DND-41 (cell line): Measurements from ENCODE around the gene KRT12.

ENCODE experiments used
- CTCF ChIP-seq: IDR thresholded peaks from 2 replicates; pipeline ENCODE4 v1.5.1; 2012; ENCODE audit warnings: borderline replicate concordance, low read length, moderate library complexity, mild to moderate bottlenecking; ENCODE audit not compliant: poor library complexity, severe bottlenecking; ENCODE audit errors: extremely low read depth
- EZH2 ChIP-seq: IDR thresholded peaks from 3 replicates; pipeline ENCODE4 v1.6.1; 2012; ENCODE audit warnings: borderline replicate concordance, low read depth, mild to moderate bottlenecking, moderate library complexity, low read length, inconsistent platforms; ENCODE audit not compliant: severe bottlenecking

- no peak for TF ChIP-seq CTCF
- no peak for TF ChIP-seq EZH2
Observed at GRCh38 chr17:40896916-40897455, 30.0 kb upstream of the KRT12 start.
